ENCODE measurements around the gene ATRX. TPM values are rescaled to one million over a fixed set of nuclear protein-coding genes. Genes with fewer than 3 reads are reported as not detected.
"Not testable (repeated sequence)": the region's sequence is repeated elsewhere in the genome, so short reads cannot be mapped to it uniquely, and the experiment has no call there.

Gene ATRX
- total RNA-seq, 1 experiment from 2014 or later = 64.0 TPM

DNA sequence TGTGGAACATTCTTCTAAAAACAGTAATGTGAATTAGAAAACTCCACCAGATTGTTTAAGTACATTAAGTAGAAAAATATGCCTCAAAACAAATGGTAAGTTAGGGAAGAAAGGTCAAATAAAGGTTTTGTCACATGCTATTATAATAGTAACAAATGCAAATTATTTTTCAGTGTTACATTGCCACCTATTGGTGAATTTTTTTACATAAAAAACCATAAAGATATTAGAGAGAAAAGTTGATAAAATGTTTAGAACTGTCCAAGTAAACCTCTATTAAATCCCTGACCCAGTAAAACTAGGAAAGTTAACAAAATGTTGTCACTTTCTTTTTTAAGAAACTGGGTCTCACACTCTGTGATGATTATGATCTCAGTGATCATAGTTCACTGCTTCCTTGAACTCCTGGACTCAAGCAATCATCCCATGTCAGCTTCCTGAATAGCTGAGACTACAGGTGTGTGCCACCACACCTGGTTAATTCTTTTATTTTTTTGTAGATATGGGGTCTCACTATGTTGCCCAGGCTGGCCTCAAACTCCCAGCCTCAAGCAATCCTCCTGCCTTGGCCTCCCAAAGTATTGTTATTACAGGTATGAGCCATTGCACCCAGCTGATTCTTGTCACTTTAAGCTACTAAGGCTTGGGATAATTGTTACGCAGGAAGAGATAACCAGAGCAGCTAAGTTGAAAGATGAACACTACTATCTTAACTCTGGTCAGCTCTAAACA lies 157.6 kb downstream of the ATRX start:
- Histone ChIP-seq H3K4me1 (ENCODE audit: insufficient read depth, low read length) (no peaks in the 10 kb centered on the region), H3K27me3 (ENCODE audit: low read length) (no peaks in the 10 kb centered on the region), H3K9ac (ENCODE audit: low read length) (no peak overlapping the region), H2AFZ (ENCODE audit: low read length) (no peak overlapping the region), H3K4me2 (ENCODE audit: low read length) (no peak overlapping the region), H3K36me3 (ENCODE audit: low read depth, low read length) (0 out of 2 replicates have a peak, but pooled peaks cover 4% of the 10 kb centered on the region), H3K79me2 (ENCODE audit: low read length) (no peaks in the 10 kb centered on the region), H3K9me2 (replicated peaks; ENCODE audit: low read length) (no peaks in the 10 kb centered on the region), H3K9me3 (ENCODE audit: low read length) (no peaks in the 10 kb centered on the region), H3F3A (ENCODE audit: low read length, unreplicated experiment) (no peaks in the 10 kb centered on the region), H4K20me1 (ENCODE audit: low read length) (no peaks in the 10 kb centered on the region), H3K27ac (ENCODE audit: low read length) (no peak overlapping the region), H3K4me3 (ENCODE audit: low read length) (no peak overlapping the region)
- TF ChIP-seq EZH2 (IDR thresholded peaks at IDR 0.05; ENCODE audit: low read length, unreplicated experiment) (no peak), EZH2phosphoT487 (IDR thresholded peaks at IDR 0.05; ENCODE audit: borderline replicate concordance, low read length) (no peak)
- TF ChIP-seq, protein P1, sequence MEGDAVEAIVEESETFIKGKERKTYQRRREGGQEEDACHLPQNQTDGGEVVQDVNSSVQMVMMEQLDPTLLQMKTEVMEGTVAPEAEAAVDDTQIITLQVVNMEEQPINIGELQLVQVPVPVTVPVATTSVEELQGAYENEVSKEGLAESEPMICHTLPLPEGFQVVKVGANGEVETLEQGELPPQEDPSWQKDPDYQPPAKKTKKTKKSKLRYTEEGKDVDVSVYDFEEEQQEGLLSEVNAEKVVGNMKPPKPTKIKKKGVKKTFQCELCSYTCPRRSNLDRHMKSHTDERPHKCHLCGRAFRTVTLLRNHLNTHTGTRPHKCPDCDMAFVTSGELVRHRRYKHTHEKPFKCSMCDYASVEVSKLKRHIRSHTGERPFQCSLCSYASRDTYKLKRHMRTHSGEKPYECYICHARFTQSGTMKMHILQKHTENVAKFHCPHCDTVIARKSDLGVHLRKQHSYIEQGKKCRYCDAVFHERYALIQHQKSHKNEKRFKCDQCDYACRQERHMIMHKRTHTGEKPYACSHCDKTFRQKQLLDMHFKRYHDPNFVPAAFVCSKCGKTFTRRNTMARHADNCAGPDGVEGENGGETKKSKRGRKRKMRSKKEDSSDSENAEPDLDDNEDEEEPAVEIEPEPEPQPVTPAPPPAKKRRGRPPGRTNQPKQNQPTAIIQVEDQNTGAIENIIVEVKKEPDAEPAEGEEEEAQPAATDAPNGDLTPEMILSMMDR (conservative IDR thresholded peaks at IDR 0.05; ENCODE audit: low read depth, low read length) = peak; percentile 57
- DNase-seq (peak; percentile 40), ATAC-seq (no peak)
- ChIA-PET POLR2A (ENCODE audit: unreplicated experiment) (no interaction called here), CTCF (interaction anchor here (0.6 kb wide), 1 partner anchor 1350 kb away, joined by 3 read pairs; no protein-coding TSS in a partner anchor)
- intact Hi-C loops (cut with micrococcal nuclease) = loop anchor here (10.0 kb wide), 1 partner anchor 734 kb away; no protein-coding TSS in a partner anchor
- BruUV-seq (replicated peaks) = no TSS peak

DNA sequence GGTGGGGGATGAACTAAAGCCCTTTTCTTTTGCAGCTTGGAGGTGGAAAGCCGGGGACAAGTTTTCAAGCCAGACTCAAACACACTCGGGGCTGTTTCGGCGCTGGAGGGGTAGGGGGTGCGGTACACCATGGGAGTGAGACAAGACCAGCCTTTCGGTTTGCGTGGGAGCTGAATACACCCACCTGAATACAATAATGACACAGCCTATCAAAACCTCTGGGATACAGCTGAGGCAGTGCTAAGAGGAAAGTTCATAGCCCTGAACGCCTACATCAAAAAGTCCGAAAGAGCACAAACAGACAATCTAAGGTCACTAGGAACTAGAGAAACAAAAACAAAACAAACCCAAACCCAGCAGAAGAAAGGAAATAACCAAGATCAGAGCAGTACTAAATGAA lies 163.3 kb downstream of the ATRX start:
- no peaks in the 10 kb centered on the region for H3K79me2 ChIP-seq (ENCODE audit: low read length)
- no peak overlapping the region for H3K4me3 ChIP-seq (ENCODE audit: low read length)
- ChIA-PET CTCF (no interaction called here), POLR2A (ENCODE audit: unreplicated experiment) (no interaction called here)
- H4K20me1 ChIP-seq (ENCODE audit: low read length) = no peaks in the 10 kb centered on the region
- H3F3A ChIP-seq (ENCODE audit: low read length, unreplicated experiment) = no peaks in the 10 kb centered on the region
- no peak overlapping the region for H3K9ac ChIP-seq (ENCODE audit: low read length)
- no peaks in the 10 kb centered on the region for H3K9me3 ChIP-seq (ENCODE audit: low read length)
- H3K36me3 ChIP-seq (ENCODE audit: low read depth, low read length) = no peaks in the 10 kb centered on the region; the same call in 1 of the 2 replicates
- H2AFZ ChIP-seq (ENCODE audit: low read length) = no peak overlapping the region
- no peak for ATAC-seq
- no peak for DNase-seq
- no peak overlapping the region for H3K4me2 ChIP-seq (ENCODE audit: low read length)
- no peaks in the 10 kb centered on the region for H3K27me3 ChIP-seq (ENCODE audit: low read length)
- intact Hi-C loops (cut with micrococcal nuclease) = loop anchor here (10.0 kb wide), 1 partner anchor 728 kb away; no protein-coding TSS in a partner anchor
- no peaks in the 10 kb centered on the region for H3K4me1 ChIP-seq (ENCODE audit: insufficient read depth, low read length)
- H3K27ac ChIP-seq (ENCODE audit: low read length) = no peak overlapping the region
- no TSS peak for BruUV-seq (replicated peaks)
- TF ChIP-seq EZH2 (IDR thresholded peaks at IDR 0.05; ENCODE audit: low read length, unreplicated experiment) (no peak), EZH2phosphoT487 (IDR thresholded peaks at IDR 0.05; ENCODE audit: borderline replicate concordance, low read length) (no peak)
- TF ChIP-seq, protein P1 (conservative IDR thresholded peaks at IDR 0.05; ENCODE audit: low read depth, low read length) = no peak
- H3K9me2 ChIP-seq (replicated peaks; ENCODE audit: low read length) = no peaks in the 10 kb centered on the region

DNA sequence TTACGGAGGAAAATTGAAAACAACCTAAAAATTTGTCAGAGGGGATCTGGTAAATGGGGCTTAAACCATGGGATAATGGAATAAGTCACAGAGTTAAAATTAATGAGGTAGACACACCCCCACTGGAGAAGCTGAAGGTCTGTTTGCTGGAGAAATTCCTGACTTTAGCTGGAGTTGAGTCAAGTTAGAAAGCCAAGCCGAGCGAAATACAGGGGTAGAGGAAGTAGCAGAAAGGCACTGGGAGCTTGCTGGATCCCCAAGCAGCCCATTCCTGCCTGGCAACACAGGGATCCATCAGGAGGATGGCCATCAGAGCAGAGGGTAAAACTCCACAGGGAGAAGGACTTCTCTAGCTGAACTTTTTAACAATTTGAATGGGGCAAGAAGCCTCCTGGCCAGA lies 163.8 kb downstream of the ATRX start:
- no peaks in the 10 kb centered on the region for H3K79me2 ChIP-seq (ENCODE audit: low read length)
- no peaks in the 10 kb centered on the region; the same call in 1 of the 2 replicates for H3K36me3 ChIP-seq (ENCODE audit: low read depth, low read length)
- no peaks in the 10 kb centered on the region for H3K4me1 ChIP-seq (ENCODE audit: insufficient read depth, low read length)
- no peak overlapping the region for H3K4me2 ChIP-seq (ENCODE audit: low read length)
- ATAC-seq (no peak), DNase-seq (no peak)
- no peaks in the 10 kb centered on the region for H3K9me3 ChIP-seq (ENCODE audit: low read length)
- H3K27me3 ChIP-seq (ENCODE audit: low read length) = no peaks in the 10 kb centered on the region
- no peak overlapping the region for H3K4me3 ChIP-seq (ENCODE audit: low read length)
- no TSS peak for BruUV-seq (replicated peaks)
- H2AFZ ChIP-seq (ENCODE audit: low read length) = no peak overlapping the region
- no peaks in the 10 kb centered on the region for H4K20me1 ChIP-seq (ENCODE audit: low read length)
- H3K9me2 ChIP-seq (replicated peaks; ENCODE audit: low read length) = no peaks in the 10 kb centered on the region
- TF ChIP-seq EZH2phosphoT487 (IDR thresholded peaks at IDR 0.05; ENCODE audit: borderline replicate concordance, low read length) (no peak), EZH2 (IDR thresholded peaks at IDR 0.05; ENCODE audit: low read length, unreplicated experiment) (no peak)
- TF ChIP-seq, protein P1 (conservative IDR thresholded peaks at IDR 0.05; ENCODE audit: low read depth, low read length) = no peak
- POLR2A ChIA-PET (ENCODE audit: unreplicated experiment) = no interaction called here
- intact Hi-C loops (cut with micrococcal nuclease) = loop anchor here (10.0 kb wide), 1 partner anchor 727 kb away; no protein-coding TSS in a partner anchor
- no peak overlapping the region for H3K9ac ChIP-seq (ENCODE audit: low read length)
- H3K27ac ChIP-seq (ENCODE audit: low read length) = no peak overlapping the region
- H3F3A ChIP-seq (ENCODE audit: low read length, unreplicated experiment) = no peaks in the 10 kb centered on the region
- CTCF ChIA-PET = no interaction called here

DNA sequence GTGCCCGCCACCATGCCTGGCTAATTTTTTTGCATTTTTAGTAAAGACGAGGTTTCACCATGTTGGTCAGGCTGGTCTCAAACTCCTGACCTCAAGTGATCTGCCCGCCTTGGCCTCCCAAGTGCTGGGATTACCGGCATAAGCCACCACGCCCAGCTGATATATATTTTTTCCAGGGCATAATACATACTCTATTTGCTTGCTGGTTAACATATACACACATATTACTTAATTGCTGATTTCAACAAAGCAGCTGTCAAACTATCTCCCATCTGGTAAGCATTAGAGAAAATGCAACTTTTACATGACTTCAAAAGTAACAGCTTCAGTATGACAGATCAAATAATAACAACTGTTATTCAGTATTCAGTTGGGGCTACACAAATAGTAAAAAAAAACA lies 164.6 kb downstream of the ATRX start:
- ATAC-seq; H3K9me3 ChIP-seq (ENCODE audit: low read length); H3K4me2 ChIP-seq (ENCODE audit: low read length); H3K27ac ChIP-seq (ENCODE audit: low read length); POLR2A ChIA-PET (ENCODE audit: unreplicated experiment); H2AFZ ChIP-seq (ENCODE audit: low read length); DNase-seq; CTCF ChIA-PET; BruUV-seq (replicated peaks); H3K27me3 ChIP-seq (ENCODE audit: low read length); H3K4me1 ChIP-seq (ENCODE audit: insufficient read depth, low read length); H3K4me3 ChIP-seq (ENCODE audit: low read length); H3K36me3 ChIP-seq (ENCODE audit: low read depth, low read length); H4K20me1 ChIP-seq (ENCODE audit: low read length); H3F3A ChIP-seq (ENCODE audit: low read length, unreplicated experiment); H3K79me2 ChIP-seq (ENCODE audit: low read length); H3K9me2 ChIP-seq (replicated peaks; ENCODE audit: low read length); H3K9ac ChIP-seq (ENCODE audit: low read length): not testable (repeated sequence)
- intact Hi-C loops (cut with micrococcal nuclease) = loop anchor here (10.0 kb wide), 1 partner anchor 727 kb away; no protein-coding TSS in a partner anchor

Data from PC-3 (cell line).